HG02642 (cell line): Measurements from ENCODE around the gene CNR2.
"Not testable (repeated sequence)": the region's sequence is repeated elsewhere in the genome, so short reads cannot be mapped to it uniquely, and the experiment has no call there.

ENCODE experiments used
- ATAC-seq: cut with Tn5 transposase; IDR thresholded peaks from one replicate; pipeline ENCODE4 v1.9.1; 2021; ENCODE audit warnings: mild to moderate bottlenecking; ENCODE audit not compliant: unreplicated experiment, poor library complexity

The CNR2 gene

GRCh38 chr1:23845163-23845562 is 68.0 kb downstream of the CNR2 start:
- ATAC-seq, result no peak

GRCh38 chr1:23843644-23844043 is 69.5 kb downstream of the CNR2 start:
- ATAC-seq, result no peak

GRCh38 chr1:23838401-23838866 is 74.7 kb downstream of the CNR2 start:
- ATAC-seq, result no peak

GRCh38 chr1:23837908-23838307 is 75.3 kb downstream of the CNR2 start:
- no peak for ATAC-seq

- no peak for ATAC-seq
Measured at GRCh38 chr1:23836037-23836436, 77.1 kb downstream of the CNR2 start.

GRCh38 chr1:23834156-23834555 is 79.0 kb downstream of the CNR2 start:
- not testable (repeated sequence) for ATAC-seq

GRCh38 chr1:23827717-23828116 is 85.4 kb downstream of the CNR2 start:
- ATAC-seq, result no peak

GRCh38 chr1:23826590-23826989 is 86.6 kb downstream of the CNR2 start:
- not testable (repeated sequence) for ATAC-seq

GRCh38 chr1:23825762-23826522 is 87.2 kb downstream of the CNR2 start:
- ATAC-seq, result peak; percentile 53

GRCh38 chr1:23825076-23825761 is 87.9 kb downstream of the CNR2 start, which contains the start of gene HMGCL:
Gene HMGCL (minus strand): TSS chr1:23825429. CDS start chr1:23825415, 14 bp downstream.
- ATAC-seq, result peak; percentile 82

- no peak for ATAC-seq
Measured at GRCh38 chr1:23824711-23825075, 88.5 kb downstream of the CNR2 start.

GRCh38 chr1:23823767-23824166 is 89.4 kb downstream of the CNR2 start:
- no peak for ATAC-seq
